Calu3 (cell line): ENCODE measurements around the gene OCA2. TPM values are rescaled to one million over a fixed set of nuclear protein-coding genes. Genes with fewer than 3 reads are reported as not detected.

Experiments used
- BruUV-seq: library from RNA; stranded (reverse); fragments of 400-500 nt; replicated peaks from 2 replicates; lab custom pipeline; 2021; lab: Mats Ljungman, UMichigan
- CTCF ChIA-PET: fragments of 300-600 bp; sonication (Branson Sonifier 250); formaldehyde crosslinking; loops from one replicate; lab custom pipeline; 2022; ENCODE audit warnings: antibody characterized with exemption; lab: Charles Lee
- DNase-seq: peaks from one replicate; pipeline ENCODE4 v3.0.0; 2022
- H3K27ac Mint-ChIP-seq: one replicate; pipeline ENCODE4 v1.8.0; 2022; ENCODE audit warnings: mixed read lengths; ENCODE audit not compliant: unreplicated experiment
- H3K27me3 Mint-ChIP-seq: one replicate; pipeline ENCODE4 v1.8.0; 2022; ENCODE audit warnings: mixed read lengths; ENCODE audit not compliant: unreplicated experiment
- H3K36me3 Mint-ChIP-seq: one replicate; pipeline ENCODE4 v1.8.0; 2022; ENCODE audit warnings: mild to moderate bottlenecking, moderate library complexity, mixed read lengths; ENCODE audit not compliant: insufficient read depth, unreplicated experiment
- H3K4me1 Mint-ChIP-seq: one replicate; pipeline ENCODE4 v1.8.0; 2022; ENCODE audit warnings: mild to moderate bottlenecking, low read depth, mixed read lengths; ENCODE audit not compliant: unreplicated experiment
- H3K4me3 Mint-ChIP-seq: one replicate; pipeline ENCODE4 v1.8.0; 2022; ENCODE audit warnings: mild to moderate bottlenecking, low read depth, moderate library complexity, mixed read lengths; ENCODE audit not compliant: unreplicated experiment
- H3K9me3 Mint-ChIP-seq: one replicate; pipeline ENCODE4 v1.8.0; 2022; ENCODE audit warnings: low read depth, mixed read lengths; ENCODE audit not compliant: unreplicated experiment
- CTCF ChIP-seq: fragments of 200-600 bp; IDR thresholded peaks from one replicate; pipeline ENCODE4 v1.8.0; 2022; ENCODE audit warnings: antibody characterized with exemption; ENCODE audit not compliant: unreplicated experiment
- intact Hi-C: fragments of 100-400 bp; cut with micrococcal nuclease; formaldehyde crosslinking; loops from one replicate; pipeline ENCODE4 v1.10.0; 2022; ENCODE audit not compliant: unreplicated experiment
- total RNA-seq: library from RNA; stranded (reverse); gene quantifications from 2 replicates; pipeline ENCODE4 v1.2.3, GENCODE V29; 2022

Gene OCA2
- total RNA-seq, 1 experiment from 2014 or later, result not detected

DNA sequence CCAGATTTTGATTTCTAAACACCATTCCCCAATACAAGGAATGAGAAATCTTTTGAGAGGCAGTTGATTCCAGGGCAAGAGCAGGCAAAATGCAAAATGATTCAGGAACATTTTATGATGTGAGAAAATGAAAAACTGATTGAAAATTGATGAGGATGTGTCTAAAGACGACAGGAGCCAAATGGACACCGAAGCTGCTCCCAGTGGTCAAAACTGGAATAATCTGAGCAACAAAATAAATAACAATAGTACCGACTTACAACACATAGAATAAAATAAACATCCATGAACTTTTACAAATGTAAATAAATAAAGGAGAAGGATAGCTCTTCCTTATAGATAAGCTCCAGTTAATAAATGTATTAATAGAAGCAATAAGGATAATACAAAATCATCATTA lies 186.8 kb downstream of the OCA2 start:
- no peaks in the 10 kb centered on the region for H3K4me1 Mint-ChIP-seq
- no TSS peak for BruUV-seq
- H3K9me3 Mint-ChIP-seq, result peaks cover 3% of the 10 kb centered on the region
- DNase-seq, result no peak
- TF ChIP-seq CTCF, result no peak
- intact Hi-C loops, result no loop called here
- H3K27ac Mint-ChIP-seq, result no peak overlapping the region
- H3K4me3 Mint-ChIP-seq, result no peak overlapping the region
- CTCF ChIA-PET, result no interaction called here
- H3K27me3 Mint-ChIP-seq, result no peaks in the 10 kb centered on the region
- no peaks in the 10 kb centered on the region for H3K36me3 Mint-ChIP-seq

- no peaks in the 10 kb centered on the region for H3K27me3 Mint-ChIP-seq
- no peaks in the 10 kb centered on the region for H3K4me1 Mint-ChIP-seq
- DNase-seq, result no peak
- H3K27ac Mint-ChIP-seq, result no peak overlapping the region
- CTCF ChIA-PET, result no interaction called here
- H3K36me3 Mint-ChIP-seq, result no peaks in the 10 kb centered on the region
- BruUV-seq, result no TSS peak
- TF ChIP-seq CTCF, result no peak
- no peak overlapping the region for H3K4me3 Mint-ChIP-seq
- H3K9me3 Mint-ChIP-seq, result no peaks in the 10 kb centered on the region
- intact Hi-C loops, result no loop called here
Measured at GRCh38 chr15:27906802-27907201, 192.3 kb downstream of the OCA2 start.

DNA sequence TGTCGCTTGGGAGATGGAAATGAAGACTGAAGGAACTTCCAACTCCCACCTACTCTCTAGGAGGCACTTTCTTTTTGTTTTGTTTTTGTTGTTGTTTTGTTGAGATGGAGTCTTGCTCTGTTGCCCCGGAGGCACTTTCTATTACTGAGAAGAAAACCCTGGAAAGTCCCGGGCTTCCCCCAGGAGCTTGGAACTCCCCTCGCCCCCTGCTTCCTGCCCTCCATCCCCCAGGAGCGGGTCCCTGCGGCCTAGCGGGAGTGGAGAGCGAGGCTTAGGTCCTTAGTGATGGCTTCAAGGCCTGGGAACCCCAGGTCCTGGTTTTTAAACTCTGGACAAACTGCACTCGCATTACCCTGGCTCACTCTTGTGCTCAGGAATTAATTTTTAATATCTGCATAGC lies 195.7 kb downstream of the OCA2 start:
- Mint-ChIP-seq H3K9me3 (no peaks in the 10 kb centered on the region), H3K4me3 (no peak overlapping the region), H3K27ac (no peak overlapping the region), H3K36me3 (no peaks in the 10 kb centered on the region), H3K27me3 (no peaks in the 10 kb centered on the region), H3K4me1 (no peaks in the 10 kb centered on the region)
- CTCF ChIA-PET, result no interaction called here
- no TSS peak for BruUV-seq
- no peak for TF ChIP-seq CTCF
- intact Hi-C loops, result no loop called here
- no peak for DNase-seq

DNA sequence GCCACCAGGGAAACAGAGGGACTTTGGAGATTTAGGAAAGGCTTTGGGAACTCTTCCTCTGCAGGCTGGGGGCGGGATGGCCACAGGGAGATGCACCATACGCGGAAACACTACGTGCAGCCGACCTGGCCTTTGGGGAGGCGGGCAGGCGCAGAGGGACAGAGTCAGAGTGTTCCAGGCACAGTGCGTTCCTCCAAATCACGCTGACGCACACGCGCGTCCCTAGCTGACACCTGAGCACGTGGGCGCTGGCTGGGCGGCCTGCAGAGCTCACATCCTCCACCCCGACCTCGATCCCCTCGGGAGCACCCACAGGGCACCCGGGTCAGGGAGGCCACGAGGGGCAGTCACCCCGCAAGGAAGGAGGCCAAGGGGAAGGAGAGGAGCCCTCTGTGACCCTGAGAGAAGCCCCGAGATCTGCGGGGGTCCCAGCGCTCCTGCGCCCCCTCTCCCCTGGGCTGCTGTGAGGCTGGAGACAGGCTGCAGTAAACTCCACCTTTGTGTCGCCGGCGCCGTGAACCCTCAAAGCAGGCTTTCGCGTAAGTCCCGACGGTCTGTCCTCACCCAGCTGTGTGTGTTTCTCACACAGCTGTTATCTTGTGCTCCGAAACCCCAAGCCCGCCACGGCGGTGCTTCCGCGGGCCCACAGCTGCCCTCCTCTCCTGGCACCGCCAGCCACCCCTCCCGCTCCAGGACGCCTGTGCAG lies 196.3 kb downstream of the OCA2 start:
- no peaks in the 10 kb centered on the region for H3K9me3 Mint-ChIP-seq
- CTCF ChIA-PET, result no interaction called here
- no peak for DNase-seq
- no peak overlapping the region for H3K27ac Mint-ChIP-seq
- no peak overlapping the region for H3K4me3 Mint-ChIP-seq
- no peak for TF ChIP-seq CTCF
- no TSS peak for BruUV-seq
- no peaks in the 10 kb centered on the region for H3K36me3 Mint-ChIP-seq
- no peaks in the 10 kb centered on the region for H3K27me3 Mint-ChIP-seq
- H3K4me1 Mint-ChIP-seq, result no peaks in the 10 kb centered on the region
- intact Hi-C loops, result no loop called here
